GM10248 (cell line): ENCODE results near the gene PLEKHJ1.

Experiments
- CTCF ChIA-PET: fragments of 300-600 bp; sonication (Branson Sonifier 250); formaldehyde crosslinking; extraction: SDS; loops from one replicate; lab custom pipeline; 2021; ENCODE audit warnings: antibody characterized with exemption; lab: Yijun Ruan, JAX
- POLR2A ChIA-PET: fragments of 350-650 bp; sonication (Branson Sonifier 250); formaldehyde crosslinking; extraction: SDS; loops from one replicate; lab custom pipeline; 2020; ENCODE audit warnings: antibody characterized with exemption; lab: Yijun Ruan, JAX
- DNase-seq: peaks from one replicate; pipeline ENCODE4 v3.0.0; 2012; ENCODE audit errors: extremely low spot score
- TF ChIP-seq, protein P1 (sequence below): IDR thresholded peaks from 2 replicates; pipeline ENCODE4 v1.5.1; 2012; ENCODE audit warnings: mild to moderate bottlenecking, low read depth; ENCODE audit errors: extremely low read depth, missing control alignments, control extremely low read depth

Gene PLEKHJ1

DNA sequence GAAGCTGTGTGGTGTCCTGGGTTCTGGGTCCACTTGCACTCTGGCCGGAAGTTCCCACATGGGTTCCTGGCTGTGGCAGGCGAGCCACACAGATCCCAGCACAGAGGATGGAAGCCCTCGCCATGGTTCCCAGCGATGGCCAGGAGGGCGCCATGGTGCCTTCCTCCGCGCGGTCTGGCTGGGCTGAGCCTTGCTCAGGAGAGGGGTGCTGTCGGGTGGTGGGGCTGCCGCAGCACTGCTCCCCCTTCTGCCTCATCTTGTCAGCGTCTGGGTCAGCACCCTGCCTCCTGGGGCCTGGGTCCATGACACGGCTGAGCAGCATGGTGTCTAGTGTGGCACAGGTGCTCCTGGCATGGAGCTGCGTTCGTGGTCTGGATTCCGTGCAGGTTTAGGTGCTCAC, 38.9 kb downstream of the PLEKHJ1 start:
- POLR2A ChIA-PET: no interaction called here
- TF ChIP-seq, protein P1, sequence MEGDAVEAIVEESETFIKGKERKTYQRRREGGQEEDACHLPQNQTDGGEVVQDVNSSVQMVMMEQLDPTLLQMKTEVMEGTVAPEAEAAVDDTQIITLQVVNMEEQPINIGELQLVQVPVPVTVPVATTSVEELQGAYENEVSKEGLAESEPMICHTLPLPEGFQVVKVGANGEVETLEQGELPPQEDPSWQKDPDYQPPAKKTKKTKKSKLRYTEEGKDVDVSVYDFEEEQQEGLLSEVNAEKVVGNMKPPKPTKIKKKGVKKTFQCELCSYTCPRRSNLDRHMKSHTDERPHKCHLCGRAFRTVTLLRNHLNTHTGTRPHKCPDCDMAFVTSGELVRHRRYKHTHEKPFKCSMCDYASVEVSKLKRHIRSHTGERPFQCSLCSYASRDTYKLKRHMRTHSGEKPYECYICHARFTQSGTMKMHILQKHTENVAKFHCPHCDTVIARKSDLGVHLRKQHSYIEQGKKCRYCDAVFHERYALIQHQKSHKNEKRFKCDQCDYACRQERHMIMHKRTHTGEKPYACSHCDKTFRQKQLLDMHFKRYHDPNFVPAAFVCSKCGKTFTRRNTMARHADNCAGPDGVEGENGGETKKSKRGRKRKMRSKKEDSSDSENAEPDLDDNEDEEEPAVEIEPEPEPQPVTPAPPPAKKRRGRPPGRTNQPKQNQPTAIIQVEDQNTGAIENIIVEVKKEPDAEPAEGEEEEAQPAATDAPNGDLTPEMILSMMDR: no peak
- CTCF ChIA-PET: no interaction called here
- no peak for DNase-seq

DNA sequence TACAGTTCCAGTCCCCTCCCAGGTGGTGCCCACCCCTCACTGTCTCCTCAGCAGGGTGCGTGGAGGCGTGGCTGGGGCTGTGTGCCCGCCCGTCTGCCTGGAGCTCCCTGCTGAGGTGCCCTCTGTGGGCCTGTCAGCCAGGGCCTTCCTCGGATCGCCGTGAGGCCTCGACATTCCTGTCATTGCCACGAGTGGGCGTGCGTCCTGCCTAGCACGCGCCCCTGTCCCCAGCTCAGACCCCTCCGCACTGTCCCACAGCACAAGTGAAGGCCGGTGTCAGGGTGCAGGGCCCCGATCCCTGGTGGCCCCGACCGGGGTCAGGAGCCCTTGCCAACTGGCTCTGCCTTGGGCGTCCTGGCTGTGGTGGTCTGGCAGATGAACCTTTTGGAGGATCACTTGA, 40.2 kb downstream of the PLEKHJ1 start:
- DNase-seq: no peak
- POLR2A ChIA-PET: no interaction called here
- TF ChIP-seq, protein P1: no peak
- CTCF ChIA-PET: no interaction called here

DNA sequence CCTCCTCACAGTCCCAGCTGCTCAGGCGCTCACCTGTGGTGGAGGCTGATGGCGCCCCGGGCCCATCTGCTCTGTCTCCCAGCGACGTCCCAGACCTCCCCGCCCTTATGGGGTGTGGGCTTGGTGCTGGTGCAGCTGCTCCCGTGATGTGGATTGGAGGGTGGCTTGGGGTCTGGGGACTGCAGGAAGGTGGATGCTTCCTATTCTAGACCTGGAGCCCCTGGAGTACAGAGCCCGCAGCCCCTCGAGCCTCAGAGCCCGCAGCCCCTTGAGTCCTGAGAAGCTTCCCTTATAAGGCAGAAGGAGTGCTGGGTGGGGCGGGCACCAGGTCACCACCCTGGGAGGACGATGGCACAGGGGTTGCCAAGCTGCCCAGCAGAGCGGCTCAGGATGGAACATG, 40.8 kb downstream of the PLEKHJ1 start:
- DNase-seq: no peak
- POLR2A ChIA-PET: no interaction called here
- TF ChIP-seq, protein P1: no peak
- CTCF ChIA-PET: no interaction called here

DNA sequence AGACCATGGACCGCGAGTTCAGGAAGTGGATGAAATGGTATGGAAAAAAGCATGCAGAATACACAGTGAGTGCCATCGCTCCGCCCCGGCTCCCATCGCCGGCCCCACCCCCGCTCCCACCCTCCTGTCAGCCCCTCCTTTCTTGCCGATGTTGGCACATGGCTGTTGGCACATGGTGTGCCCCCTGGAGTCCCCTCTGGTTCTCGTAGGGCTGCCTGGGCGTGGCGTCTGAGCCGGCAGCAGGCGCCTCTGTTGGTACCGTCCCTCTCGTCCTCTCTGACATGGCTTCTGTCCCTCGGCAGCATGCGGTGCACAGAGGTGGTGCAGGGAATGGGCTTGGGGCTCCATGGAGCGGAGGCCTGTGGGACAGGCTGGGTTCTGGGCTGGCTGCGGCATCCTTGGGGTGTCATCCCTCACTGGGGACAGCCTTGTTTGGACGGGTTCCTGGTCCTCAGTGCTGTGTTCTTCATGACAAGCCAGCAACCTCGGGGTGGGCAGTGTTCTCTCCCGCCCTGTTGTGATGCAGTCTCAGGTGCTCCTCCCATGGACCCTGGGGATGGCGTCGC, 41.5 kb downstream of the PLEKHJ1 start:
- ChIA-PET CTCF (no interaction called here), POLR2A (no interaction called here)
- DNase-seq: no peak
- TF ChIP-seq, protein P1: no peak

DNA sequence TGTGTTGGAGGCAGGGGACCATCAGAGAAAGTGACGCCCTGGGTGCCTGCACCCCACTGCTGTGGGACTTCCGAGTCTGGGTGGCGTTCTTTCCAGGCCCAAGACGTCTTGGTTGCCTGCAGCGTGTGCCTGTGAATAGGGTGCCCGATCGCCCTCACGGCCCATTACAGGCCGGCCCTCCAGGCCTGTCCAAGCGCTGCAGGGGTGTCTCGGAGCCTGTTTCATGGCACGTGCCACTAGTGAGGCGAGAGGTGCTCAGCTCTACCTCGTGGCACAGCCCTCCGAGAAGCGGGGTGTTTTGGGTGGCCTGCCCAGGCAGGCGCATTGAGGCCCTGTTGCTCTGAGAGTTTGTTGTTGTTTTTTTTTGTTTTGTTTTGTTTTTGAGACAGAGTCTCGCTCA, 42.3 kb downstream of the PLEKHJ1 start:
- TF ChIP-seq, protein P1: no peak
- POLR2A ChIA-PET: no interaction called here
- CTCF ChIA-PET: no interaction called here
- no peak for DNase-seq

DNA sequence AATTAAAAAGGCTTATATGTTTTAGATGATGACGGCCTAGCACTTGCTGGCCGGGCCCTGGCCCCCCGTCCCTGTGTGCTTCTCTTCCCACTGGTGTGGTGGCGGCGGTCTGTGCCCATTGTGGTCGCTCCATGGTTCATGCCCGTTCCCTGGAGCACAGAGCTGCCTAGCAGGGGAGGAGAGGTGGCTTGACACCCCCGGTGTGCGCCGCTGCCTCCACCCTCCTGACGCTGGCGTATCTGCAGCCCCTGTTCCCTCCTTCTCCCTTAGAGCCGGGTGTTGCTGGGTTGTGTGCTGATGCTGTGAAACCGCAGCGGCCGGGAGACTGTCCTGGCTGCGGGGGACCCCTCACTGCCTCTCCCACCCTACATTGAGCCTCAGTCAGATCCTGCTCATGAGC, 43.3 kb downstream of the PLEKHJ1 start:
- no peak for DNase-seq
- TF ChIP-seq, protein P1: no peak
- ChIA-PET POLR2A (no interaction called here), CTCF (no interaction called here)
